COLO668 (cell line): Measurements from ENCODE around the gene GPR143.
A peak's percentile ranks its signal among the peaks of the same experiment; 100 is the strongest.
"Not testable (repeated sequence)": the region's sequence is repeated elsewhere in the genome, so short reads cannot be mapped to it uniquely, and the experiment has no call there.

ENCODE experiments used
- DNase-seq: peaks from one replicate; lab custom pipeline; 2025; ENCODE audit not compliant: unreplicated experiment; lab: John Stamatoyannopoulos, UW

The GPR143 gene

GRCh38 chrX:9765737-9766097 is at the start of gene GPR143:
Gene GPR143 (minus strand): TSS chrX:9765847. CDS start chrX:9765817, 30 bp downstream.
- no peak for DNase-seq

GRCh38 chrX:9811086-9811485 is 45.4 kb upstream of the GPR143 start:
- not testable (repeated sequence) for DNase-seq

- not testable (repeated sequence) for DNase-seq
These were observed 44.2 kb upstream of the GPR143 start for GRCh38 chrX:9809876-9810275.

DNA sequence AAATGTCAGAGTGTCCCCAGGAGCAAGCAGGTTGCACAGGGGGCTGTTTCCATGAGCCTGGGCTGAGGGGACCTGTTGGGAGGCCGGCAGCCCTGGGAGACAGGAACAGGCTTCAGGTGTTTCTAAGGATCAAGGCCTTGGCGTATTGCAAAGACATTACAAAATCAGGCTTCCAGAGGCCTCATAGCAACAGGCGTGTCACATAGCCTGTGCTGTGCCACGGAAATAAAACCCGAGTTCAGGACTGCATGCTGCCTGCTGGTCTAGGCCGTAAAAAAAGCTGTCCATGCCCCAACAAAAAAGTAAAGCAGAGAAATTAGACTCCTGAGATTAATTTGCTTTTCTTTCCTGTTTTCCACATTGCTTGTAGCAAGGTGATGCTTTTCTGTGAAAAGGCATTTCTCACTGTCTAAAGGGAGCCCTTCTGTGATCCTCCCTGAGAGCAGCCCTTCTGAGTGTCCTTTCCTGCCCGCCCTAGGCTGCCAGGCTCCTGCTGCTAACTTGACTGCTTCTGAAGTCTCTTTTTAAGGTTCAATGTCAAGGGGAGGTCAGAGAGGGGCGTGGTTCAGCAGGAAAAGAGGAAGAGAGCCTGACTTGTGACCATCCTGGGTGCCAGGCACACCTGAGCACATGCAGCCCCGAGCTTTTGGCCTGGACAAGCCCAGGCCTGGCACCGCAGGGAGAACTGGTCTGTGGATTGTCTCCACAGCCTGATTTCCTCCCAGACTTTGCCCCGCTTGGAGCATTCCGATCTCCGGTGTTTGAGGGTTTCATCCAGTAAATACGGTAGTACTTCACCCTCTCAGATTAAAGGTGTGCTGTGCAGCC is 41.9 kb upstream of the GPR143 start:
- DNase-seq, result no peak

DNA sequence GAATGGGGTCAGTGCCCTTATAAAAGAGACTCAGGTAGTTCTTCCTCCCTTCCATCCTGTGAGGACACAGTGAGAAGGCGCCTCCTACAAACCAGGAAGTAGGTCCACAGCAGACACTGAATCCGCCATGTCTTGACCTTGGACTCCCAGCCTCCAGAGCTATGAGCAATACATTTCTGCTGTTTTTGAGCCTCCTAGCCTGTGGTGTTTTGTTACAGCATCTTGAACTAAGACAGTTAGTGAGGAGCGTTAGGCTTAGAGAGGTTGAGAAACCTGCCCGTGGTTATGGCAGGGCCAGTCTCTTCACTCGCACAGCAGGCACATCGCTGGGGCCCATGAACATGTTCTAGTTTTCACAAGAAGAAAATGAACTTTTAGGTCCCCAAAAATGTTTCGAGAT is 40.3 kb upstream of the GPR143 start:
- no peak for DNase-seq

DNA sequence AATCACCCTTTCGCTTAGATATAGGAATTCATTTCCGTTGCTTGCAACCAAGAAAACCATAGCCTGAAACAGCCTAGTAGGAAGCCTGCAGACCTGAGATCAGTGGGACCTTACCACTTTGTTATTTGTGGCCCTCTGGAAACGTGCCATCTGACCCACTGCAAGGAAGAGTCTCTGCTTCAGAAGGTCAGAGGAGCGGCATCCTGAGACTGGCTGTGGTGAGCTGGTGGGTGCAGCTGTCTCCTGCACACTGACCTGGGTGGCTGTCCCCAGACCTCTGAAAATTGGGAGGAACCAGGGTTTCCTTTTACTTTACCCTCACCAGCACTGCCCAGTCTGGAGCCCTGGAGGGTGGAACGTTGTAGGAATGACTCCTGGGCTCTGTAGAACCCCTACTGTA is 38.8 kb upstream of the GPR143 start:
- no peak for DNase-seq

DNA sequence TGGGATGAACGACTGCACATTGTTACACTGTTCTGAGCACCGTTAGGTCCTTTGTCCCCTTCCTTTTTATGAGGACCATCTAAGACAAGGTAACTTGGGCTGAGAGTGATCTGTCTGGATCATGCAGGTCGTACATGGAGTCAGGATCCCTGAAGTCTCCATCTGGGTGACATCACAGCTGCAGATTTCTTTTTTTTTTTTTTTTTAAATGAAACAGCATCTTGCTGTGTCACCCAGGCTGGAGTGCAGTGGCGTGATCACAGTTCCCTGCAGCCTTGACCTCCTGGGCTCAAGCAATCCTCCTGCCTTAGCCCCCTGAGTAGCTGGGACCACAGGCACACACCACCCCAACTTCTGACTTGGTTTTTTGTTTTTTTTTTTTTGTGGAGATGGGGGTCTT is 37.1 kb upstream of the GPR143 start:
- DNase-seq, result no peak

- no peak for DNase-seq
These were observed 32.0 kb upstream of the GPR143 start for GRCh38 chrX:9797384-9798360.

- DNase-seq, result no peak
These were observed 28.8 kb upstream of the GPR143 start for GRCh38 chrX:9794495-9794894.

DNA sequence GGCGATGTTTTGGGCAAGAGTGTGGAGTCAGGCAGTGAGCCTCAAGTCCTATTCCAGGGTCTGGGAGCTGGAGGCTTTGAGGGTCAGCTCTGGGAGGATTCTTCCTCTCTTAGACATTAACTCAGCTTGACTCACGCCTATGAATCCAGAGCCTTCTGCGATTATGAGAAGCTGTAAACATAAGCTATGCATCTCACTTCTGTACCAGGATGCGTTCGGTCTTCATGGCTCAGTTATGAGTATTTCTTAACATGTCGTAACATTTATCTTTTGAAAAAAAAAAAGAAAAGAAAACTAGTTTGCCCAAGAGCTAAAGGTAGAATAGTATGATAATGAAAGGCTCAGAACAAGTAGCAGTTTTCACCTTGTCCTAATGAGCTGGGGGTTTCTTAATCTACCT is 25.2 kb upstream of the GPR143 start:
- no peak for DNase-seq

- DNase-seq, result no peak
These were observed 23.9 kb upstream of the GPR143 start for GRCh38 chrX:9789555-9789954.

DNA sequence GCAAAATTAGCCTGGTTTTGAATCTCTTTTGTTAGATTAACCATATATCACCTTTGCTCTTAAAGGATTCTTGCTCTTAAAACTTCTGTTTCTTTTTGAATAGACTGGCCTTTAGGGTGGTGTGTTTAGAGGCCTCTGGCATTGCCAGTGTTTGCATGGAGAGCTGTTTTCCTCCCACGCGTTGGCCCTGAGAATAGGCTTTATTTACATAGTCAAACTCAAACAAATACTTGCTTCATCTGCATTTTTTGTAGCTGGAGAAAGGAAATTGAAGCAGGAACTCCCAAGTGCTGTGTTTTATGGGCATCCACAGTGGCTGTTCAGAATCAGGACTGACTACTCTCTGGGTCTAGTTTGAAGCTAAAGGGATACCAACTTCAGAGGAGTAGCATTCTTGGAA is 23.3 kb upstream of the GPR143 start:
- DNase-seq, result no peak

DNA sequence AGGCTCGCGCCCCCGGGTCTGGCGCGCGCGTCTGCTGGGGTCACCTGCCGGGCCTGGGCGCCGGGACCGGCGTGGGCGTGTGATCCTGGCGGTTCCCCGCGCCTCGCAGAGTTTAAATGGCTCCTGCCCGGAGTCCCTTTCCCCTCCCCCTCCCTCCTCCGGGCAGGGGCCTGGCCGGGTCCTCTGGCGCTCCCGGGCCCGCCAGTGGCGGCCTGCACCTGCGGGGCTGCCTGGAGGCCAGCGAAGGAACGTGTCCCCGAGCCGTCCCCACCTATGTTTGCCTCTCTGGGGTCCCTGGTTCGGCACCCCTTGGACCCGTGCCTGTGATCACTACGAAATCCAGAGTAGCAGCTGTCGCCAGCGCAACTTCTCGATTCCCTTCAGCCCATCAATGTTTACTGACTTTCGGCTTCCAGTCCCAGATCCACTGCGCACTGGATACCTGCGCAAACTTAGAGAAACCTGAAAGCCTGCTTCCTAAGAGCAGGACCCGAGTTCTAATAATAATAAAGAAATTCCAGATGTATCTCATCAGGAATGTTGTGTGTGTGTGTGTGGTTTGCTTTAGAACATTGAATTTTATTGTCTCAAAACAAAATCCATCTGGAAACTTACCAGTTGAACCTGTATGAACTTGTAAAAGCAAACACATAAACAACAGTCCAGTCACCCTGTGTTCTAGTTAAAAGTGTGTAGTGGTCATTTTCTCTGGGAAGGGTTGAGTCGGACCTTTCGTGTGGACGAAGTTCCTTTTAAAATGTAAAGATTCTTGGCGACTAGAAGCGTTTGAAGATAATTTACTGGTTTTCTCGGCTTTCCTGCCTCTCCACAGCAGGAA is 21.4 kb upstream of the GPR143 start:
- peak; percentile 35 for DNase-seq

- DNase-seq, result peak; percentile 35
These were observed 20.5 kb upstream of the GPR143 start, which contains the start of gene SHROOM2 for GRCh38 chrX:9785944-9786797. Gene SHROOM2 (plus strand): TSS chrX:9786429. CDS start chrX:9786546, 117 bp downstream.

GRCh38 chrX:9785254-9785943 is 19.8 kb upstream of the GPR143 start:
- no peak for DNase-seq

DNA sequence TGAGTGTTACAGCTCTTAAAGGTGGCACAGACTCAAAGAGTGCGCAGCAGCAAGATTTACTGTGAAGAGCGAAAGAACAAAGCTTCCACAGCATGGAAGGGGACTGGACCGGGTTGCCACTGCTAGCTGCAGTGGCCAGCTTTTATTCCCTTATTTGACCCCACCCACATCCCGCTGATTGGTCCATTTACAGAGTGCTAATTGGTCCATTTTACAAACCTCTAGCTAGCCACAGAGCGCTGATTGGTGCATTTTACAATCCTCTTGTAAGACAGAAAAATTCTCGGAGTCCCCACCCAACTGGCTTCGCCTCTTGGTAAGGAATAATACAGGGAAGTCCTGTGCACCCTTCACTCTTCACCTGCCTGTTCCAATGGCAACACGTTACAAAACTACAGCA is 18.7 kb upstream of the GPR143 start:
- DNase-seq, result no peak

- DNase-seq, result no peak
These were observed 16.3 kb upstream of the GPR143 start for GRCh38 chrX:9781941-9782340.

GRCh38 chrX:9775930-9776329 is 10.3 kb upstream of the GPR143 start:
- no peak for DNase-seq

GRCh38 chrX:9772943-9773342 is 7.3 kb upstream of the GPR143 start:
- DNase-seq, result no peak
